GM19468 (cell line): ENCODE data around the gene TUBG1.
"Not testable (repeated sequence)": the region's sequence is repeated elsewhere in the genome, so short reads cannot be mapped to it uniquely, and the experiment has no call there.

Experiments used
- ATAC-seq: cut with Tn5 transposase; IDR thresholded peaks from one replicate; pipeline ENCODE4 v1.9.1; 2021; ENCODE audit warnings: mild to moderate bottlenecking, moderate library complexity, moderate number of reproducible peaks; ENCODE audit not compliant: unreplicated experiment; ENCODE audit errors: extremely low read depth

The TUBG1 gene

GRCh38 chr17:42578282-42578869, 31.1 kb upstream of the TUBG1 start:
- no peak for ATAC-seq

- no peak for ATAC-seq
Observed at GRCh38 chr17:42579794-42580551, 29.5 kb upstream of the TUBG1 start.

DNA sequence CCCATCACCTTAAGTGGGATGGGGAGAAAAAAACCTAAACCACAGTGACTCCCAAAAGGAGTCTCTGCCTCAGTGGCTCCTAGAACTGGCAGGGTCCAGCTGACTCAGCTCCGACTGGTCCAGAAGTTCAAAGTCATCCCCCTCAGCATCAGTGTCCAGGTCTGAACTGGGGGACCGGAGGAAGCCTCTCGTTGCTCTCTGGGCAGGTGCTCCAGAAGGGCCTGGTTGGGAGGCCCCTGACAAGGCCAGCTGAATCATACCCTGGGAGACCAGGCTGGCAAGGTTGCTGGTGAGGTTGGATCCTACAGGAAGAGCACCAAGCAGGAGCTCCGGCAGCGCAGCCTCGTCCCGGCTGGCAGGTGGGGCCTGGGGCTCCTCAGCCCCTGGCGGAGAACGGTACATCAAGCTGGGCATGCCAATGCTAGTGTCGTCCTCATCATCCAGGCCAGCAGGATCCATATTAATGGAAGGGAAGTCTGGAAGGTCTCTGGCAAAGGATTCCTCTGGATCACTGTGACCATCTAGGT, 27.7 kb upstream of the TUBG1 start:
- no peak for ATAC-seq

DNA sequence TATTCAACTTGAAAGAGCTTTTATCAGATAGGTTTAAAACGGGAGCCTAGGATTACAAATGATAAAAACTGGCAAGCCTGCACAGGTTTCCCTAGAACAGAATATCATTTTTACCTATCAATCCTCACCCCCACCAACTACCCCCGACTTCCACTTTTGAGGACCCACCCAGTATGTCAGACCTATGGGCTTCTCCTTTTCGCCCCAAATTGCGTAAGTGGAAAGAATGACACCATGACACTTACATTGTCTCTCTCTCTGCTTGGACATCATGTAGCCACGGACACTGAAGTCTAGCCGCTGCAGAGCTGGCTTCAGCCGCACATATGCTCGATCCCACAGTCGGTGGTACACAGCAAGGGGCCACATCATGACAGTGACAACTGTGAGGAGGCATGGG, 24.6 kb upstream of the TUBG1 start:
- no peak for ATAC-seq

DNA sequence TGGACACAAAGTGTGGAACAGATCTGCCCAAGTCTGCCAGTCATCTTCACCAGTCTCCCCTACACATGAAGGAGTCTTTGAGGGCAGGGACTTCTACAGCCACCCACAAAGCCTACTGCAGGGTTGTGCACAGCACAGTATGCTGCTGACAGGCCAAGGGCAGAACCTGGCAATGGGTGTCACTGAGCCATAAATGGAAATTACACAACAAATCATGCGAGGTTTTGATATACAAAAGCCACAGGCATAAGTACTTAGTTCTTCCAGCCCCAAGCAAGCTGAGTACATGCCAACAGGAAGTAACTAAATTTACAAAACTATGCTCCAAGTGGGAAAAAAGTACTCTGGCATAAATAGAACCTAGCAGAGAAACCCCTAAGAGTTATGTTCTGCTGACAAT, 24.1 kb upstream of the TUBG1 start:
- ATAC-seq: no peak

- no peak for ATAC-seq
Observed at GRCh38 chr17:42586514-42587230, 22.8 kb upstream of the TUBG1 start.

GRCh38 chr17:42590886-42591285, 18.6 kb upstream of the TUBG1 start:
- ATAC-seq: no peak

- ATAC-seq: no peak
Observed at GRCh38 chr17:42591411-42591810, 18.1 kb upstream of the TUBG1 start.

- ATAC-seq: no peak
Observed at GRCh38 chr17:42596386-42596785, 13.1 kb upstream of the TUBG1 start.

DNA sequence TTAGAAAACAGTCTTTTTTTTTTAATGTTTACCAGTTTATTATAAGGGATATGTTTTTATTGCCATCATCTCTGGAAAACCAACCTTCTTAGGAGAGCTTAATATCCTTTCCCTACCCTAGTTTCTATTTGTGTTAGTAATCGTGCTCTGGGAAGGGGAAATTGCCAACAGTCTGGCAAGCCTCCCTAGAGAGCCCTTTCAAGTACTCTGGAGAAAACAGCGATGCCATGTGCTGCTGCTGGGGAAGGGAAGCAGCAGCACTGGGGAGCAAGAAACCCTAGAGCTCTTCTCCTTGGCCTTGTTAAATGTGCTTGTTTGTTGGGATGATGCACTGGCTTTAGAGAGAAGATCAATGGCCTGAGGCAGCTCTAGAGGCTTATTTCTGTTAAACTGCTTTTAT, 10.6 kb upstream of the TUBG1 start:
- ATAC-seq: no peak

- ATAC-seq: no peak
Observed at GRCh38 chr17:42603318-42603717, 6.2 kb upstream of the TUBG1 start.

DNA sequence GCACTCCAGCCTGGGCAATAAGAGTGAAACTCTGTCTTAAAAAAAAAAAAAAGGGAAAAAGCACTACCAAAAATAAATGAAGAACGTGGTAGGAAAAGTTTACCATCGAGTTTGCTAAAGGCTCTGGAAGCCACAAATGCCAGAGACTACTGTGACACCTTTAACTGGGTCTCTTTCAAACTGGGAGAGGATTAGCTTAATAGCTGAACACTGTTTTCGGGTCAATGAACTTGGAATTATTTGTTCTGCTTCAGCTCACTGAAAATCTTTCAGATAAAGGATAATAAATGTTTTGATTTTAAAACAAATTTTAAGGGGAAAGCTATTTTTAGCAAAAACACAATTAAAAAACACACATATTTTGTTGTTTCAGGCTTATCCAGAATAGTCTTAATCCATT, 1.7 kb upstream of the TUBG1 start:
- no peak for ATAC-seq

DNA sequence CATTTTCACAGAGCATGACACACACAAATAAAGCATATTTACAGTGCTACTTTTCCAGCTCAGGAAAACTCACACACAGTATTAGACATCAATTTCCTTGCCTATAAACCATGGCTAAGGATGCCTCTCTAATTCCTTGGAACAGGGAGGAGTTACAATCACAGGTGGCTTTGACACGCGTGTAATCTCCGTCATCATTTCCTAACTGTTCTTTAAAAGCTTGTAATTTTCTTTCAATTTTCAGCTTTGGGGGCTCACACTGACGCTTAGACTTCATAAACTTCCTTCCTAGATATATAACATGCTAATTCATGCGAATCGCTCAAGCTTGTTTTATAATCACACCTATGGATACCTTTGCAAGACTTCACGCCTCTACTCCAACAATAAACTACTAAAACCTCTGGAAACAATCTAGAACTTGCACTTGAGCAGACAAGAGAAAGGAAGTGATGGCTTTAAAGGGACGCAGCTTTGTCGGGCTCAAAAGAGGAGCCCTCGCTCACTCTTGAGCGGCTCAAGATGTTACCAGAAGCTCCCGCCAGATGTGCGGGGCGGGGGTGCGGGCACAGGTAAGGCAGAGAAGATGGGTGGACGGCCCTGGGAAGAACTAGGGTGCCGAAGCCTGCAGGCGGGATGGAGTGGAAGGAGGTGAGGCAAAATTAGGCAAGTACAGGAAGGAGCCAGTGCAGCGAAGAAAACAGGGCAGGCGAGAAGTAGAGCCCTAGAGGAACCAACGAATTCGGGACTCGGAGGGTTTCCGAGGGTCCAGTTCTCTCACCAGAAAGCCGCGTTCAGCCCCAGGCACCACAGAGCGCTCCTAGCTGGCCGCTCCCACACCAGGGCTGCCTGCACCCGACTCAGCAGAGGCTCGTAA, 940 bp upstream of the TUBG1 start:
- no peak for ATAC-seq

- not testable (repeated sequence) for ATAC-seq
Observed at GRCh38 chr17:42609814-42610801, 625 bp downstream of the TUBG1 start.

GRCh38 chr17:42612013-42612412, 2.5 kb downstream of the TUBG1 start:
- no peak for ATAC-seq

DNA sequence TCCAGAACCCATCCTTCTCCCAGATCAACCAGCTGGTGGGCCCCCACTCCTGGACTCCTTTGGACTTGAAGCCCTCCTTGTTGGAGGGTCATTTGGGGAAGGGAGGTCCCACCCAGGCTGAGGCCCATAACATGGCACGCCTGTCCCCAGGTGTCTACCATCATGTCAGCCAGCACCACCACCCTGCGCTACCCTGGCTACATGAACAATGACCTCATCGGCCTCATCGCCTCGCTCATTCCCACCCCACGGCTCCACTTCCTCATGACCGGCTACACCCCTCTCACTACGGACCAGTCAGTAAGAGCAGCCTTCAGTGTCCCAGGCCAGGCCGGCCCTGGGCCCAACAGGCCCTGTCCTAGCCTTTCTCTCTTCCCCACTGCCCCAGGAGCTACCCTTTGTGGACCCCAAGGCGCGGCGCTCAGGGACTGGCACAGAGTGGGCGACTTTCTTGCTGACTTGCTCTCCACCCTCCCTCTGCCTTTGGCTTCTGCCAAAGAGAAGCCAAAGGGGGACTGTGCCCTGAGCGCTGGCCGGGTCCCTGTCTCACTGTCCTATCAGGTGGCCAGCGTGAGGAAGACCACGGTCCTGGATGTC, 4.3 kb downstream of the TUBG1 start:
- ATAC-seq: no peak

DNA sequence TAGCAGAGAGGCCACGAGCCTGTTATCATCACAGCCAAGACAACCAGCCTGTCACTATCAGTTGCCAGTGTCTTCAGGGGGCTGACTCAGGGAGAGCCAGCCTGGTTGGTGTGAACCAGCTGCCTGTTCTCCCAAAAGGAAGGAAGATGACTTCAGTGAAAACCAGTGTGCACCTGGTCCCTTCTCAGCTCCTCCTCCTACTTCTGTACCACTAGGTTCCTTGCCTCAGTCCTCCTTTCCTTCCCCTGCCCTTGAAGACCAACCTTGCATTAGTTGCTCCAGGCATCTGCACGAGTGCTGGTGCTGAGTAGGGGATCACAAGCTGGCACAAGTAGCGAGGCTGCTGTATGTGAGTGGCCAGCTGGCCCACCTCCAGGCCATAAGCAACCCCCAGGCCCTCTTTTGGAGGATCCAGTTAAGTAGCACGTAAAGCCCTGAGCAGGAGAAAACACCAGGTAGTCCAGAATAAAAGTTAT, 8.5 kb downstream of the TUBG1 start:
- no peak for ATAC-seq

DNA sequence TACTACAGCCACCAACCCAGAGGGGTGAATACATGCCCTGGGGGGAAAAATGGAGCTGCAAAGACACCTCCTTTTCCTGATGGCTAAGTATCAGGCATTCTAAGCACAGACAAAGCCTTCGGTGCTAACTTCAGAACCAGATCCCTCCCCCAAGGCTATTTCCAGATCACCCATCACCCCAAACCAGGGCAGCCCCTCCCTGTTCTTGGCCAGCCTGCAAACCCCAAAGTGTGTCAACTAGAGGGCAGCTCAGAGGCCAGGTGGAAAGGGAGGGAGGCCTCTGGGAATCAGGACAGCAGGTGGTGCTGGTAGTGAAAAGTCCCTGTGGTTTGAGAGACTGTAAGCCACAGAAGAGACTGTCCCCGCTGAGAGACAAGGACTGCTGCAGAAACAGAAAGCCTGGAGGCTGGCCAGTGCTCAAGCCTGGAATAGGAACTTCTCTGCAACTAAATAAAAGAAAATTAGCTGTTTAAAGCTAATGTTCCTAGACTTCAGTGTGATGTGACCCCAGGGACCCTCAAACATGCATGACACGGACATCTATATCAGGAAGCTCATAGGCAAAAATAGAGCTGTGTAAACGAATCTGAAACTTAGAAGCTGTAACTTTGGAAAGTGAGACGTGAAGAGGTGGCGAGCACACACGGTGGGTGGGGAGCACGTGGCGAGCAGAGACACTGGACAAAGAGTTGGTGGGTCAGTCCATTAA, 9.1 kb downstream of the TUBG1 start:
- ATAC-seq: peak; percentile 24
